ENCODE measurements around the gene BPIFB6.

Gene BPIFB6, protein sequence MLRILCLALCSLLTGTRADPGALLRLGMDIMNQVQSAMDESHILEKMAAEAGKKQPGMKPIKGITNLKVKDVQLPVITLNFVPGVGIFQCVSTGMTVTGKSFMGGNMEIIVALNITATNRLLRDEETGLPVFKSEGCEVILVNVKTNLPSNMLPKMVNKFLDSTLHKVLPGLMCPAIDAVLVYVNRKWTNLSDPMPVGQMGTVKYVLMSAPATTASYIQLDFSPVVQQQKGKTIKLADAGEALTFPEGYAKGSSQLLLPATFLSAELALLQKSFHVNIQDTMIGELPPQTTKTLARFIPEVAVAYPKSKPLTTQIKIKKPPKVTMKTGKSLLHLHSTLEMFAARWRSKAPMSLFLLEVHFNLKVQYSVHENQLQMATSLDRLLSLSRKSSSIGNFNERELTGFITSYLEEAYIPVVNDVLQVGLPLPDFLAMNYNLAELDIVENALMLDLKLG

GRCh38 chr20:33031531-33031930, at the start of gene BPIFB6:
BPIFB6 (plus strand) TSS chr20:33031648; CDS start chr20:33031648, 0 bp downstream.
- TF ChIP-seq, protein P1, sequence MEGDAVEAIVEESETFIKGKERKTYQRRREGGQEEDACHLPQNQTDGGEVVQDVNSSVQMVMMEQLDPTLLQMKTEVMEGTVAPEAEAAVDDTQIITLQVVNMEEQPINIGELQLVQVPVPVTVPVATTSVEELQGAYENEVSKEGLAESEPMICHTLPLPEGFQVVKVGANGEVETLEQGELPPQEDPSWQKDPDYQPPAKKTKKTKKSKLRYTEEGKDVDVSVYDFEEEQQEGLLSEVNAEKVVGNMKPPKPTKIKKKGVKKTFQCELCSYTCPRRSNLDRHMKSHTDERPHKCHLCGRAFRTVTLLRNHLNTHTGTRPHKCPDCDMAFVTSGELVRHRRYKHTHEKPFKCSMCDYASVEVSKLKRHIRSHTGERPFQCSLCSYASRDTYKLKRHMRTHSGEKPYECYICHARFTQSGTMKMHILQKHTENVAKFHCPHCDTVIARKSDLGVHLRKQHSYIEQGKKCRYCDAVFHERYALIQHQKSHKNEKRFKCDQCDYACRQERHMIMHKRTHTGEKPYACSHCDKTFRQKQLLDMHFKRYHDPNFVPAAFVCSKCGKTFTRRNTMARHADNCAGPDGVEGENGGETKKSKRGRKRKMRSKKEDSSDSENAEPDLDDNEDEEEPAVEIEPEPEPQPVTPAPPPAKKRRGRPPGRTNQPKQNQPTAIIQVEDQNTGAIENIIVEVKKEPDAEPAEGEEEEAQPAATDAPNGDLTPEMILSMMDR (IDR thresholded peaks at IDR 0.05; ENCODE audit: control insufficient read depth, insufficient read depth, low read depth, low read length, missing control alignments), result no peak
- H3K4me3 ChIP-seq (ENCODE audit: control insufficient read depth, low read depth, low read length), result no peak within 1 kb of the TSS
- no peak for DNase-seq (ENCODE audit: low read depth)

GRCh38 chr20:32982617-32983458, 48.6 kb upstream of the BPIFB6 start:
- DNase-seq (ENCODE audit: low read depth), result no peak

DNA sequence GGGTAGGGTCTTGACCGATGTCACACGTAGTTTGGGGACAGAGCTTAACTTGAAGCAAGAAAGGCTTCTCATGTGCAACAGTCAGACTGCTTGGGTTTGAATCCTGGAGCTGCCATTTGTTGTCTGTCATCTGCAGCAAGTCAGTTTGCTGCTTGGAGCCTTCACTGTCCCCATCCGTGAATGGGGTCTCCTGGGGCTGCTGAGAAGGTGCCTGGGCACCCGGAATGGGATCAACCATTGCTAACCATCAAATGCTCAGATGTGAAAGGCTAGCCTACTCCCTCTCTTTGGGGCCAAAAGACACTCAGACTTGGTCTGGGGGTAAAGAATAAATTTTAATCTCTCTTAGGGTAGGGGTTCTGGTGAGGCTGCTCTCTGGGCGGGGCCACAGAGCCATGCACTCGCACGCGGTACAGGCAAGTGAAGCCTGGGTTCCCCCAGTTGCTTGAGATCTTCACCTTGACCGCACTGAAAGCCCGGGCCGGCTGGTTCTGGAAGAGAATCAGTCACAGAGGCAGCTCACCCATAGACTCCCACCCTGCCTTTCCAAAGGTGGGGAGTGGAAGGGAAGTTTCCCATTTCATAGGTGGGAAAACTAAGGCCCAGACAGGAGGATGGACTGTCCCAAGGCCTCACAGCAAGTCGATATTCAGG, 47.9 kb upstream of the BPIFB6 start:
- no peak overlapping the region for H3K4me3 ChIP-seq (ENCODE audit: control insufficient read depth, low read depth, low read length)
- DNase-seq (ENCODE audit: low read depth), result no peak
- TF ChIP-seq, protein P1 (IDR thresholded peaks at IDR 0.05; ENCODE audit: control insufficient read depth, insufficient read depth, low read depth, low read length, missing control alignments), result no peak

More at GRCh38 chr20:32982617-32983458, 48.6 kb upstream of the BPIFB6 start:
- TF ChIP-seq, protein P1 (IDR thresholded peaks at IDR 0.05; ENCODE audit: control insufficient read depth, insufficient read depth, low read depth, low read length, missing control alignments), result no peak
- no peak overlapping the region for H3K4me3 ChIP-seq (ENCODE audit: control insufficient read depth, low read depth, low read length)

GRCh38 chr20:32984196-32984595, 47.3 kb upstream of the BPIFB6 start:
- H3K4me3 ChIP-seq (ENCODE audit: control insufficient read depth, low read depth, low read length), result no peak overlapping the region
- TF ChIP-seq, protein P1 (IDR thresholded peaks at IDR 0.05; ENCODE audit: control insufficient read depth, insufficient read depth, low read depth, low read length, missing control alignments), result no peak
- no peak for DNase-seq (ENCODE audit: low read depth)

GRCh38 chr20:32984631-32985354, 46.7 kb upstream of the BPIFB6 start:
- no peak overlapping the region for H3K4me3 ChIP-seq (ENCODE audit: control insufficient read depth, low read depth, low read length)
- DNase-seq (ENCODE audit: low read depth), result no peak
- TF ChIP-seq, protein P1 (IDR thresholded peaks at IDR 0.05; ENCODE audit: control insufficient read depth, insufficient read depth, low read depth, low read length, missing control alignments), result no peak

GRCh38 chr20:32985596-32985995, 45.9 kb upstream of the BPIFB6 start:
- TF ChIP-seq, protein P1 (IDR thresholded peaks at IDR 0.05; ENCODE audit: control insufficient read depth, insufficient read depth, low read depth, low read length, missing control alignments), result no peak
- DNase-seq (ENCODE audit: low read depth), result no peak
- no peak overlapping the region for H3K4me3 ChIP-seq (ENCODE audit: control insufficient read depth, low read depth, low read length)

All from AG09309 (cell line).